GM12874 (cell line): ENCODE data around the gene CACNA2D1.

Source experiments
- TF ChIP-seq, protein P1 (sequence below): IDR thresholded peaks from 2 replicates; pipeline ENCODE4 v1.5.1; 2011; ENCODE audit warnings: low read depth, mild to moderate bottlenecking, control low read depth, low read length, moderate library complexity; ENCODE audit not compliant: insufficient read depth

Gene CACNA2D1

DNA sequence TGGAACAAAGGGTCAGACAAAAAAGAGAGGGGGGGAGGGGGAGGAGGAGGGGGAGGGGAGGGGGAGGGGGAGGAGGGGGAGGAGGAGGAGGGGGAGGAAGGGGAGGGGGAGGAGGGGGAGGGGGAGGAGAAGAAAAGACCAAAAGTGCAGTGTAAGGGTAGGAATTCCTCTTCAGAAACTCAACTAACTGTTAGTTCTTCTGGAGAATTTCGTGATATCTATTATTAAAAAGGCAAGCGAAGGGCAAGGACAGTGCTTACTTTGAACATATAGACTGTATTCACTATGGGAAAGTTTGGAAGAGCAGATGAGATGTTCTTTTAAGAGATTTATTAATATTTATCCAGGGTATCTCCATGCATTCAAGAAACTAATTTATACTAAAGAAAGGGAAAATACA lies 258.1 kb downstream of the CACNA2D1 start:
- TF ChIP-seq, protein P1, sequence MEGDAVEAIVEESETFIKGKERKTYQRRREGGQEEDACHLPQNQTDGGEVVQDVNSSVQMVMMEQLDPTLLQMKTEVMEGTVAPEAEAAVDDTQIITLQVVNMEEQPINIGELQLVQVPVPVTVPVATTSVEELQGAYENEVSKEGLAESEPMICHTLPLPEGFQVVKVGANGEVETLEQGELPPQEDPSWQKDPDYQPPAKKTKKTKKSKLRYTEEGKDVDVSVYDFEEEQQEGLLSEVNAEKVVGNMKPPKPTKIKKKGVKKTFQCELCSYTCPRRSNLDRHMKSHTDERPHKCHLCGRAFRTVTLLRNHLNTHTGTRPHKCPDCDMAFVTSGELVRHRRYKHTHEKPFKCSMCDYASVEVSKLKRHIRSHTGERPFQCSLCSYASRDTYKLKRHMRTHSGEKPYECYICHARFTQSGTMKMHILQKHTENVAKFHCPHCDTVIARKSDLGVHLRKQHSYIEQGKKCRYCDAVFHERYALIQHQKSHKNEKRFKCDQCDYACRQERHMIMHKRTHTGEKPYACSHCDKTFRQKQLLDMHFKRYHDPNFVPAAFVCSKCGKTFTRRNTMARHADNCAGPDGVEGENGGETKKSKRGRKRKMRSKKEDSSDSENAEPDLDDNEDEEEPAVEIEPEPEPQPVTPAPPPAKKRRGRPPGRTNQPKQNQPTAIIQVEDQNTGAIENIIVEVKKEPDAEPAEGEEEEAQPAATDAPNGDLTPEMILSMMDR: no peak

DNA sequence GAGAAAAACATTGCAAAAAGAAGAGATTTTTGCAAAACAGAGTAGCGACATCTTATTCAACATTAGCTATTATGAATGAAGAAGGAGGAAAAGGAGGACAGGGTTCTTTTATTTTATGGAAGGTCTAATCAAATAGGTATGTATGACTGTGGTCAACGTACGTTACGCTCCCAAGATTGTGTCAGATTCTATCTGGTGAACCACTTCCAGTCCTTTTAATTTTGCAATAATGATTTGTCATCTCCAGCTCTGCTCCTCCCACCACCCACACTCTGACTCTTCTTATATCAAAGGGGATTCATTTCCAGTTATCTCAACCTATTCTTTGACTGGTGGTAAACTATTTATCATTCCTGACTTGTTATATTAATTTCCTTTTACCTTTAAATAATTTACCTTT lies 259.9 kb downstream of the CACNA2D1 start:
- TF ChIP-seq, protein P1: no peak

DNA sequence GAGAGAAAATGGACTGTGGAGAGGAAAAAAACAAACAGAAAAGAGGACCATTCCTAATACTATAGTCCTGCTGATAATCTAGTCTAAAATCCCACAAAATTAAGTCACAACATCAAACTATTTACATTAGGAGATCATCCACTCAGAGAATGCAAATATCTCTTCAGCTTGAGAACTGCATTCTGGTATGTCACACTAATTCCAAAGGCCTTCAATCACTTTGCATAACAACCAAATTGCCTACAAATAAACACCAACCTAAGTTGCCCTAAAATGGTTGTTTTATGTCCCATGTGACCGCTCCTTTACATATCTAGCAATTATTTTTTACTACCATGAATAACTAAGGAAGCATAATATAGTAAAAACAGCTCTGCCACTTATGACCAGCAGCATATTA lies 264.3 kb downstream of the CACNA2D1 start:
- TF ChIP-seq, protein P1: no peak

DNA sequence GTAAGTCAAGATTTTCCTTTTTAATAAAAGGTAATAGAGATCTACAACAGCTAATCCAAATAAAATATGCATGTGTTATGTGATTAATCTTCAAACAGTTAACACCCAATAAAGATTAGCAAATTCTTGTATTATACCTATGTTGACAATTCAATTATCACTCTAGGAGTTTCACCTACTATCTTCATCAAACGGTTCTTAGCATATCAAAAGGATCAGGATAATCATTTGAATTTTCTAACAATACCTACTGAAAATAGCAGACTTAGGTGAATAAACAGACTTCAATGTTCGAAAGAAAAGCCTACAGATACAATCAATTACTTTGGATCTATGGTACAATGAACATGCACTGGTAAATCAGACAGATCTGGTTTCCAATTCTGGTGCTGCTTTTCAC lies 268.3 kb downstream of the CACNA2D1 start:
- TF ChIP-seq, protein P1: no peak

DNA sequence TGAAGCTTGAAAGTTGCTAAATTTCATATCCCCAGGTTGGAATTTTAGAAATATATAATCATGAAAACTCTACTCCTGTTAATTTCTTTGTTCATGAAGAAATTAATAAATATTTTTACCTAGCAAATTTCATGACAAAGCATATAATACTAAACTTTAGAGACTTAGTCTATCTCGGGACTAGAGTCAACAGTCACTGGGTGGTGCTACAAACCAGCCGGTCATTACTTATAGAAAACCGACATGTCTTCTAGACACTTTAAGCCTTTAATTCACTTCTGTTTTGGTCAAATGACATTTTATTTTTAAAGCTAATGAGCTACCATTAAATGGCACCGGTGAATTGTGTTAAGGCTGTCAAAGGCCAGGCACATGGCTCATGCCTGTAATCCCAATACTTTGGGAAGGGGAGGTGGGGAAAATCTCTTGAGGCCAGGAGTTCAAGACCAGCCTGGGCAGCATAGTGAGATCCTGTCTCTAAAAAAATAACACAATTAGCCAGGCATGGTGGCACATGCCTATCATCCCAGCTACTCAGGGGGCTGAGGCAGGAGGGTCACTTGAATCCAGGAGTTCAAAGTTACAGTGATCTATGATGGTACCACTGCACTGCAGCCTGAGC lies 270.1 kb downstream of the CACNA2D1 start:
- TF ChIP-seq, protein P1: no peak

DNA sequence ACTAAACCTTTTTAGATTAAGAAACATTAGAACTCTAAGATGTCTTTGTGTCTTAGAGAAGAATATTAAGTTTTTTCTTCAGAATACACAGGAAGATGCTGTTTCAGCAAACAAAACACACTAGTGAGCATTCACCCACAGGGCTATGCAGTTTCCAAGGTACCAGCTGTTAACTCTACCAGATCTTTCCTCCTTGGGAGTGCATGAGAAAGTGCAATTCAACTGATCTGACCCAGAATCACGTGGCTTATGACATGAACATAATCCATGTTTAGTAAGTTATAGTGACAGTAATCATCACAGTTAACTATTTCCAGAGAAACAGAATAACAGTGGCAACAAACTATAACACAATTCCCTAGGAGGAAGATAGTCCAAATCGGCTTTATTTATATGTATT lies 270.7 kb downstream of the CACNA2D1 start:
- TF ChIP-seq, protein P1: no peak

DNA sequence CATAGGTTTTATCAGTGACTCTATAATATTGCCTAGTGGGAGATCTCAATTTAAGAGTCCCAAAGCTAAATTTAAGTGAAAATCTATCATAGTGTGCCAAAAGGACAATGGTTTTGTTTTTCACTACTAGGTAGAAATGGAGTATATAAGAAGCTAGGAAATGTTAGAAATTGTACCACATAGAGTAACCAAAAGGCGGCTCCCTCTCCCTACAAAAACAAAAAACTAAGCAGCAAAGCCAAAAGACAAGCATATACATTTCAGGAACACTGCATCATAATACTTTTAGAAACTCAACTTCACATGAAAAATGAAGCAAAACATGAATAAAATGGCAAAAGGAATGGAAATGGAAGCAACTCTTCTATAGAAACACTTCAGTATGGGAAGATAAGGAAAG lies 271.6 kb downstream of the CACNA2D1 start:
- TF ChIP-seq, protein P1: no peak
